Measurements from ENCODE around the gene DACH1. TPM values are rescaled to one million over a fixed set of nuclear protein-coding genes. Genes with fewer than 3 reads are reported as not detected.

The DACH1 gene
- total RNA-seq, 2 experiments from 2014 or later: 0.71 to 0.89 TPM

DNA sequence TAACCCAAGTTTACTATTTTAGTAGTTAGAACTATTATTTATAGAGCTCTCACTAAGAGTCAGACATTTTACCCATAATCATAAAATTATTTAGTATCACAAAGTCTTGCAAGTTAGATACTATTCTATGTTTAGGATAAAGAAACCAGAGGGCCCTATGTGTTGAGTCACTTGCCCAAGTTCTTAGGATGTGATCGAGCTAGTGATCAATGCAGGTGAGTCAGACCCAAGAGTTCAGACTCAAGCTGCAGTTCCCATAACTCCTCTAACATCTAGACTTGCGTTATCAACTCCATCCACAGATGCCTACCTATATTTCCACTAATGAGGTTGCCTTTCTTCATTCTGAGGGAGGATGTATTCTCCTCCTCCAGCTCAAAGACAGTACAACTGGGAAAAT, 53.8 kb downstream of the DACH1 start:
- no peak overlapping the region for H3K4me3 Mint-ChIP-seq
- no peak overlapping the region for H3K27ac ChIP-seq (ENCODE audit: low read depth in 1 of 2, low read length in 2 of 2)
- H3K9me3 Mint-ChIP-seq: no peaks in the 10 kb centered on the region
- ChIA-PET POLR2A (no interaction called here), CTCF (no interaction called here)
- no peaks in the 10 kb centered on the region for H3K27me3 Mint-ChIP-seq
- no peak overlapping the region for H3K4me3 ChIP-seq (ENCODE audit: low read length)
- no peaks in the 10 kb centered on the region for H3K27me3 ChIP-seq (ENCODE audit: control insufficient read depth in 1 of 2, insufficient read depth in 2 of 2, low read length in 2 of 2)
- no peaks in the 10 kb centered on the region for H3K36me3 ChIP-seq (ENCODE audit: insufficient read depth, low read length)
- no peak overlapping the region for H3K27ac Mint-ChIP-seq
- H3K4me1 ChIP-seq (ENCODE audit: insufficient read depth, low read length): no peaks in the 10 kb centered on the region
- H3K9me3 ChIP-seq (ENCODE audit: control insufficient read depth in 1 of 2, insufficient read depth in 1 of 2, low read length in 2 of 2): no peaks in the 10 kb centered on the region
- intact Hi-C loops (cut with DNase I, micrococcal nuclease): no loop called here
- DNase-seq: no peak
- no peaks in the 10 kb centered on the region for H3K4me1 Mint-ChIP-seq (ENCODE audit: low read depth)
- H3K36me3 Mint-ChIP-seq (ENCODE audit: low read depth): no peaks in the 10 kb centered on the region
- ATAC-seq (ENCODE audit: poor library complexity): no peak
- TF ChIP-seq CTCF (IDR thresholded peaks at IDR 0.05): no peak

DNA sequence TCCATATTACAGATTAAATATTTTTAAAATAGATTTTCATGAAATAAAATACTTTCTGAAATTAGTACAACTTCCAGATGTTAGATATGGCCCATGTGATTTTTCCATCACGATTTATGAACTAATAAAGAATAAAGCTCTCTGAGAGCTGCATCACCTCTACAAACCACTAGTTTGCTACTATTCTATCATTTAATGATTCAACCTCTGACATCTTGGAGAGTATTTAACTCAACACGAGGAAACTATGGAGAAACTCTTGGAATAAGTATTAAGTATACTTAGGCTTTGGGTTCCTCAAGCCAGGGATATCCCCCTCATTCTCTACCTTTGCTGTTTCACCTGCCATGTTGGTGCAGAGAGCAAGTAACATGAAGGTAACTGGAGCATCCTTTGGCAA, 55.7 kb downstream of the DACH1 start:
- Mint-ChIP-seq H3K27me3 (no peaks in the 10 kb centered on the region), H3K9me3 (no peaks in the 10 kb centered on the region), H3K4me1 (ENCODE audit: low read depth) (no peaks in the 10 kb centered on the region), H3K27ac (no peak overlapping the region), H3K4me3 (no peak overlapping the region), H3K36me3 (ENCODE audit: low read depth) (no peaks in the 10 kb centered on the region)
- no peak for ATAC-seq (ENCODE audit: poor library complexity)
- no peak for DNase-seq
- Histone ChIP-seq H3K27me3 (ENCODE audit: control insufficient read depth in 1 of 2, insufficient read depth in 2 of 2, low read length in 2 of 2) (no peaks in the 10 kb centered on the region), H3K4me1 (ENCODE audit: insufficient read depth, low read length) (no peaks in the 10 kb centered on the region), H3K4me3 (ENCODE audit: low read length) (no peak overlapping the region), H3K36me3 (ENCODE audit: insufficient read depth, low read length) (no peaks in the 10 kb centered on the region), H3K9me3 (ENCODE audit: control insufficient read depth in 1 of 2, insufficient read depth in 1 of 2, low read length in 2 of 2) (no peaks in the 10 kb centered on the region), H3K27ac (ENCODE audit: low read depth in 1 of 2, low read length in 2 of 2) (no peak overlapping the region)
- CTCF ChIA-PET: no interaction called here
- POLR2A ChIA-PET: no interaction called here
- TF ChIP-seq CTCF (IDR thresholded peaks at IDR 0.05): no peak
- intact Hi-C loops (cut with DNase I, micrococcal nuclease): no loop called here

GRCh38 chr13:71808708-71809107, 58.3 kb downstream of the DACH1 start:
- no peak for DNase-seq

More at GRCh38 chr13:71808708-71809107, 58.3 kb downstream of the DACH1 start:
- no peaks in the 10 kb centered on the region for H3K4me1 Mint-ChIP-seq (ENCODE audit: low read depth)
- no peaks in the 10 kb centered on the region for H3K4me1 ChIP-seq (ENCODE audit: insufficient read depth, low read length)
- no peak overlapping the region for H3K27ac ChIP-seq (ENCODE audit: low read depth in 1 of 2, low read length in 2 of 2)
- no peak for TF ChIP-seq CTCF (IDR thresholded peaks at IDR 0.05)
- ChIA-PET CTCF (no interaction called here), POLR2A (no interaction called here)
- intact Hi-C loops (cut with DNase I, micrococcal nuclease): no loop called here
- no peaks in the 10 kb centered on the region for H3K9me3 ChIP-seq (ENCODE audit: control insufficient read depth in 1 of 2, insufficient read depth in 1 of 2, low read length in 2 of 2)
- no peaks in the 10 kb centered on the region for H3K9me3 Mint-ChIP-seq
- H3K36me3 ChIP-seq (ENCODE audit: insufficient read depth, low read length): no peaks in the 10 kb centered on the region
- H3K27me3 Mint-ChIP-seq: no peaks in the 10 kb centered on the region
- no peak overlapping the region for H3K4me3 ChIP-seq (ENCODE audit: low read length)
- no peaks in the 10 kb centered on the region for H3K27me3 ChIP-seq (ENCODE audit: control insufficient read depth in 1 of 2, insufficient read depth in 2 of 2, low read length in 2 of 2)
- ATAC-seq (ENCODE audit: poor library complexity): no peak
- H3K36me3 Mint-ChIP-seq (ENCODE audit: low read depth): no peaks in the 10 kb centered on the region
- H3K4me3 Mint-ChIP-seq: no peak overlapping the region
- H3K27ac Mint-ChIP-seq: no peak overlapping the region

Data from CD4-positive, alpha-beta T cell (primary cell).